HepG2 (cell line): ENCODE data around the gene SCGB2B2. TPM values are rescaled to one million over a fixed set of nuclear protein-coding genes. Genes with fewer than 3 reads are reported as not detected.

Experiments used
- BRD4 ChIP-seq: sonication (generic); formaldehyde crosslinking; IDR thresholded peaks from 2 replicates; pipeline ENCODE4 v1.4.0; 2020; ENCODE audit warnings: missing genetic modification reagents
- EP300 ChIP-seq, 3 experiments: sonication (generic) in 1 of 3; formaldehyde crosslinking in 1 of 3; IDR thresholded peaks; 2 replicates each; pipeline versions ENCODE4 v1.5.1 to v1.6.1; 2011 to 2020; ENCODE audit warnings: low read depth in 2 of 3, low read length in 2 of 3, borderline replicate concordance in 1 of 3, improper control_type of control experiment in 1 of 3, mild to moderate bottlenecking in 1 of 3, missing genetic modification reagents in 1 of 3, moderate library complexity in 1 of 3
- FOSL2 ChIP-seq: sonication (generic); formaldehyde crosslinking; IDR thresholded peaks from 2 replicates; pipeline ENCODE4 v1.4.0; 2020; ENCODE audit warnings: missing genetic modification reagents
- FOXC1 ChIP-seq: sonication (generic); formaldehyde crosslinking; IDR thresholded peaks from 2 replicates; pipeline ENCODE4 v1.8.0; 2022; ENCODE audit warnings: mild to moderate bottlenecking, missing genetic modification reagents, borderline replicate concordance
- GATAD2A ChIP-seq: IDR thresholded peaks from 2 replicates; pipeline ENCODE4 v1.6.1; 2016
- MATR3 ChIP-seq: sonication (generic); formaldehyde crosslinking; IDR thresholded peaks from 2 replicates; pipeline ENCODE4 v1.4.0; 2020; ENCODE audit warnings: missing genetic modification reagents
- NFYB ChIP-seq: sonication (generic); formaldehyde crosslinking; IDR thresholded peaks from 2 replicates; pipeline ENCODE4 v1.4.0; 2020; ENCODE audit warnings: missing genetic modification reagents
- NR2C2 ChIP-seq: sonication (generic); formaldehyde crosslinking; IDR thresholded peaks from 2 replicates; pipeline ENCODE4 v1.4.0; 2020; ENCODE audit warnings: missing genetic modification reagents, mild to moderate bottlenecking, moderate library complexity, borderline replicate concordance
- RFX5 ChIP-seq: IDR thresholded peaks from 2 replicates; pipeline ENCODE4 v1.6.1; 2011; ENCODE audit warnings: low read depth, low read length, improper control_type of control experiment
- SETDB1 ChIP-seq: sonication (generic); formaldehyde crosslinking; IDR thresholded peaks from 2 replicates; pipeline ENCODE4 v1.5.1; 2020; ENCODE audit warnings: missing genetic modification reagents, mild to moderate bottlenecking, borderline replicate concordance
- TBX2 ChIP-seq: sonication (generic); formaldehyde crosslinking; IDR thresholded peaks from 2 replicates; pipeline ENCODE4 v1.5.0; 2020; ENCODE audit warnings: missing genetic modification reagents, mild to moderate bottlenecking, borderline replicate concordance
- TP53 ChIP-seq: sonication (generic); formaldehyde crosslinking; conservative IDR thresholded peaks from 2 replicates; pipeline ENCODE4 v1.4.0; 2020; ENCODE audit warnings: missing genetic modification reagents
- ZIK1 ChIP-seq: sonication (generic); formaldehyde crosslinking; IDR thresholded peaks from 2 replicates; pipeline ENCODE4 v1.5.0; 2020; ENCODE audit warnings: mild to moderate bottlenecking, low read depth, missing genetic modification reagents, borderline replicate concordance
- ZNF230 ChIP-seq: sonication (generic); formaldehyde crosslinking; IDR thresholded peaks from 2 replicates; pipeline ENCODE4 v1.4.0; 2020; ENCODE audit warnings: mild to moderate bottlenecking, missing genetic modification reagents
- ZNF30 ChIP-seq: sonication (generic); formaldehyde crosslinking; IDR thresholded peaks from 2 replicates; pipeline ENCODE4 v1.5.0; 2020; ENCODE audit warnings: mild to moderate bottlenecking, missing genetic modification reagents
- ZNF484 ChIP-seq: sonication (generic); formaldehyde crosslinking; IDR thresholded peaks from 2 replicates; pipeline ENCODE4 v1.5.1; 2020; ENCODE audit warnings: mild to moderate bottlenecking, low read depth, missing genetic modification reagents, borderline replicate concordance
- ZSCAN9 ChIP-seq: IDR thresholded peaks from 2 replicates; pipeline ENCODE4 v1.6.1; 2016; ENCODE audit warnings: borderline replicate concordance
- polyA plus RNA-seq, 8 experiments: library from polyadenylated mRNA; depleted of rRNA in 3 of 8; stranded (reverse) in 7 of 8; unstranded in 1 of 8; fragments of >200 nt; fragmentation: Illumina TruSeq in 4 of 8; extraction: Trizol in 4 of 8; gene quantifications; 2 replicates each; pipeline versions ENCODE4 v1.2.1 to v1.2.3, GENCODE V29; 2011 to 2016; ENCODE audit warnings: low read depth in 4 of 8, missing spikeins in 1 of 8, mixed read lengths in 1 of 8; ENCODE audit not compliant: insufficient read depth in 1 of 8
- total RNA-seq, 5 experiments: library from RNA; depleted of rRNA; stranded (reverse); fragments of >200 nt; fragmentation: Illumina TruSeq; extraction: Trizol; gene quantifications; 2 replicates each; pipeline ENCODE4 v1.2.3, GENCODE V29; 2016; ENCODE audit warnings: low read depth in 1 of 5
- TF ChIP-seq, protein P1 (sequence below): sonication (generic); formaldehyde crosslinking; IDR thresholded peaks from 2 replicates; pipeline ENCODE4 v1.5.0; 2020; ENCODE audit warnings: mild to moderate bottlenecking, missing genetic modification reagents
- TF ChIP-seq, protein P2 (sequence below): IDR thresholded peaks from 2 replicates; pipeline ENCODE4 v1.6.1; 2016; ENCODE audit warnings: low read depth, borderline replicate concordance
- TF ChIP-seq, protein P3 (sequence below), 2 experiments: sonication (generic) in 1 of 2; formaldehyde crosslinking in 1 of 2; IDR thresholded peaks; 2 replicates each; pipeline versions ENCODE4 v1.4.0 to v1.6.1; 2018 to 2020; ENCODE audit warnings: missing genetic modification reagents in 2 of 2, borderline replicate concordance in 1 of 2, low read depth in 1 of 2, mild to moderate bottlenecking in 1 of 2, missing biosample characterization in 1 of 2
- TF ChIP-seq, protein P4 (sequence below): IDR thresholded peaks from 2 replicates; pipeline ENCODE4 v1.6.1; 2016
- TF ChIP-seq, protein P5 (sequence below): sonication (generic); formaldehyde crosslinking; IDR thresholded peaks from 2 replicates; pipeline ENCODE4 v1.9.0; 2021; ENCODE audit warnings: missing genetic modification reagents, mild to moderate bottlenecking, borderline replicate concordance

SCGB2B2 gene
- total and polyA plus RNA-seq, 2 of the 13 experiments (the other 11 are each of a cell fraction or from before 2014, with no cell fraction given) = 0.03 TPM; not detected in 1

DNA sequence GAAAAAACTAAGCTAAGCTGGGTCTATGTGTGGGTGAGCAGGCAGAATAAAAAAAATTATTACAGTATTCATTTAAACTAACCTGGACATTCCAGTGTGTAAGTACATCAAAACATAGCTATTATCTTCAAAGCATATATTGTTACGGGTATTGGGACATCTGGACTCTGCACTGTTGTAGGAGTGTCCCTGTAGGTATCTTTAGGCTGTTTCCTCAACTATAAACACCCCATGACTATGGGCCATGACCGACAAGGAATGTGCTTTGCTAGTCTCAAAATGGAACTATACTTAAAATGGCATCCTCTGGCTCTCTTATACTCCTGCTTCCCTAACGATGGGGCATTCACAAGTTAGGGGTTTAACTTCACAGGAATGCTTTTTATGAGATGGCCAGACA lies 3.4 kb downstream of the SCGB2B2 start (continued):
- TF ChIP-seq, protein P1, sequence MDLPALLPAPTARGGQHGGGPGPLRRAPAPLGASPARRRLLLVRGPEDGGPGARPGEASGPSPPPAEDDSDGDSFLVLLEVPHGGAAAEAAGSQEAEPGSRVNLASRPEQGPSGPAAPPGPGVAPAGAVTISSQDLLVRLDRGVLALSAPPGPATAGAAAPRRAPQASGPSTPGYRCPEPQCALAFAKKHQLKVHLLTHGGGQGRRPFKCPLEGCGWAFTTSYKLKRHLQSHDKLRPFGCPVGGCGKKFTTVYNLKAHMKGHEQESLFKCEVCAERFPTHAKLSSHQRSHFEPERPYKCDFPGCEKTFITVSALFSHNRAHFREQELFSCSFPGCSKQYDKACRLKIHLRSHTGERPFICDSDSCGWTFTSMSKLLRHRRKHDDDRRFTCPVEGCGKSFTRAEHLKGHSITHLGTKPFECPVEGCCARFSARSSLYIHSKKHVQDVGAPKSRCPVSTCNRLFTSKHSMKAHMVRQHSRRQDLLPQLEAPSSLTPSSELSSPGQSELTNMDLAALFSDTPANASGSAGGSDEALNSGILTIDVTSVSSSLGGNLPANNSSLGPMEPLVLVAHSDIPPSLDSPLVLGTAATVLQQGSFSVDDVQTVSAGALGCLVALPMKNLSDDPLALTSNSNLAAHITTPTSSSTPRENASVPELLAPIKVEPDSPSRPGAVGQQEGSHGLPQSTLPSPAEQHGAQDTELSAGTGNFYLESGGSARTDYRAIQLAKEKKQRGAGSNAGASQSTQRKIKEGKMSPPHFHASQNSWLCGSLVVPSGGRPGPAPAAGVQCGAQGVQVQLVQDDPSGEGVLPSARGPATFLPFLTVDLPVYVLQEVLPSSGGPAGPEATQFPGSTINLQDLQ = no peak
- TF ChIP-seq ZSCAN9 (CRISPR knock-in tag) (no peak), FOXC1 (CRISPR knock-in tag) (no peak), RFX5 (no peak), TP53 (CRISPR knock-in tag) (no peak), ZNF30 (CRISPR knock-in tag) (no peak), SETDB1 (CRISPR knock-in tag) (no peak), GATAD2A (peak; percentile 87), ZNF484 (CRISPR knock-in tag) (no peak), TBX2 (CRISPR knock-in tag) (peak; percentile 40; the same call in 1 of the 2 replicates), NR2C2 (CRISPR knock-in tag) (no peak), FOSL2 (0 out of 2 replicates have a peak, but pooled peaks have one; percentile 14), ZIK1 (CRISPR knock-in tag) (no peak), NFYB (CRISPR knock-in tag) (no peak), ZNF230 (CRISPR knock-in tag) (no peak), EP300 (IDR thresholded peaks at IDR 0.05; ENCODE audit: low read depth in 2 of 2, low read length in 2 of 2) (peak in 1 of 2 experiments; percentile 84; a peak in 2 of 4 replicates), EP300 (CRISPR knock-in tag; IDR thresholded peaks at IDR 0.05; ENCODE audit: borderline replicate concordance) (peak; percentile 76), BRD4 (no peak), MATR3 (CRISPR knock-in tag) (no peak)
- TF ChIP-seq, protein P2, sequence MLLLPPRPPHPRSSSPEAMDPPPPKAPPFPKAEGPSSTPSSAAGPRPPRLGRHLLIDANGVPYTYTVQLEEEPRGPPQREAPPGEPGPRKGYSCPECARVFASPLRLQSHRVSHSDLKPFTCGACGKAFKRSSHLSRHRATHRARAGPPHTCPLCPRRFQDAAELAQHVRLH = peak; percentile 61; the same call in 1 of the 2 replicates
- TF ChIP-seq, protein P3, sequence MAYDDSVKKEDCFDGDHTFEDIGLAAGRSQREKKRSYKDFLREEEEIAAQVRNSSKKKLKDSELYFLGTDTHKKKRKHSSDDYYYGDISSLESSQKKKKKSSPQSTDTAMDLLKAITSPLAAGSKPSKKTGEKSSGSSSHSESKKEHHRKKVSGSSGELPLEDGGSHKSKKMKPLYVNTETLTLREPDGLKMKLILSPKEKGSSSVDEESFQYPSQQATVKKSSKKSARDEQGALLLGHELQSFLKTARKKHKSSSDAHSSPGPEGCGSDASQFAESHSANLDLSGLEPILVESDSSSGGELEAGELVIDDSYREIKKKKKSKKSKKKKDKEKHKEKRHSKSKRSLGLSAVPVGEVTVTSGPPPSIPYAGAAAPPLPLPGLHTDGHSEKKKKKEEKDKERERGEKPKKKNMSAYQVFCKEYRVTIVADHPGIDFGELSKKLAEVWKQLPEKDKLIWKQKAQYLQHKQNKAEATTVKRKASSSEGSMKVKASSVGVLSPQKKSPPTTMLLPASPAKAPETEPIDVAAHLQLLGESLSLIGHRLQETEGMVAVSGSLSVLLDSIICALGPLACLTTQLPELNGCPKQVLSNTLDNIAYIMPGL (CRISPR knock-in tag; IDR thresholded peaks at IDR 0.05; ENCODE audit: borderline replicate concordance in 1 of 2, low read depth in 1 of 2) = no peak
- TF ChIP-seq, protein P4, sequence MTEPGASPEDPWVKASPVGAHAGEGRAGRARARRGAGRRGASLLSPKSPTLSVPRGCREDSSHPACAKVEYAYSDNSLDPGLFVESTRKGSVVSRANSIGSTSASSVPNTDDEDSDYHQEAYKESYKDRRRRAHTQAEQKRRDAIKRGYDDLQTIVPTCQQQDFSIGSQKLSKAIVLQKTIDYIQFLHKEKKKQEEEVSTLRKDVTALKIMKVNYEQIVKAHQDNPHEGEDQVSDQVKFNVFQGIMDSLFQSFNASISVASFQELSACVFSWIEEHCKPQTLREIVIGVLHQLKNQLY (CRISPR knock-in tag) = peak; percentile 74
- TF ChIP-seq, protein P5, sequence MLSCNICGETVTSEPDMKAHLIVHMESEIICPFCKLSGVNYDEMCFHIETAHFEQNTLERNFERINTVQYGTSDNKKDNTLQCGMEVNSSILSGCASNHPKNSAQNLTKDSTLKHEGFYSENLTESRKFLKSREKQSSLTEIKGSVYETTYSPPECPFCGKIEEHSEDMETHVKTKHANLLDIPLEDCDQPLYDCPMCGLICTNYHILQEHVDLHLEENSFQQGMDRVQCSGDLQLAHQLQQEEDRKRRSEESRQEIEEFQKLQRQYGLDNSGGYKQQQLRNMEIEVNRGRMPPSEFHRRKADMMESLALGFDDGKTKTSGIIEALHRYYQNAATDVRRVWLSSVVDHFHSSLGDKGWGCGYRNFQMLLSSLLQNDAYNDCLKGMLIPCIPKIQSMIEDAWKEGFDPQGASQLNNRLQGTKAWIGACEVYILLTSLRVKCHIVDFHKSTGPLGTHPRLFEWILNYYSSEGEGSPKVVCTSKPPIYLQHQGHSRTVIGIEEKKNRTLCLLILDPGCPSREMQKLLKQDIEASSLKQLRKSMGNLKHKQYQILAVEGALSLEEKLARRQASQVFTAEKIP = no peak
